Lower leg skin (tissue), 3 donors: ENCODE data around the gene ATG9A.

ENCODE experiments used
- CTCF ChIP-seq, 3 donors: fragments of 450-650 bp; IDR thresholded peaks; one replicate each; pipeline ENCODE4 v1.5.1; 2016; ENCODE audit warnings: antibody characterized with exemption in 3 of 3, mild to moderate bottlenecking in 3 of 3, moderate library complexity in 2 of 3
- POLR2A ChIP-seq, 2 donors: fragments of 450-650 bp; IDR thresholded peaks; one replicate each; pipeline ENCODE4 v1.6.1; 2016 to 2017; ENCODE audit warnings: antibody characterized with exemption in 2 of 2, mild to moderate bottlenecking in 1 of 2, moderate library complexity in 1 of 2

DNA sequence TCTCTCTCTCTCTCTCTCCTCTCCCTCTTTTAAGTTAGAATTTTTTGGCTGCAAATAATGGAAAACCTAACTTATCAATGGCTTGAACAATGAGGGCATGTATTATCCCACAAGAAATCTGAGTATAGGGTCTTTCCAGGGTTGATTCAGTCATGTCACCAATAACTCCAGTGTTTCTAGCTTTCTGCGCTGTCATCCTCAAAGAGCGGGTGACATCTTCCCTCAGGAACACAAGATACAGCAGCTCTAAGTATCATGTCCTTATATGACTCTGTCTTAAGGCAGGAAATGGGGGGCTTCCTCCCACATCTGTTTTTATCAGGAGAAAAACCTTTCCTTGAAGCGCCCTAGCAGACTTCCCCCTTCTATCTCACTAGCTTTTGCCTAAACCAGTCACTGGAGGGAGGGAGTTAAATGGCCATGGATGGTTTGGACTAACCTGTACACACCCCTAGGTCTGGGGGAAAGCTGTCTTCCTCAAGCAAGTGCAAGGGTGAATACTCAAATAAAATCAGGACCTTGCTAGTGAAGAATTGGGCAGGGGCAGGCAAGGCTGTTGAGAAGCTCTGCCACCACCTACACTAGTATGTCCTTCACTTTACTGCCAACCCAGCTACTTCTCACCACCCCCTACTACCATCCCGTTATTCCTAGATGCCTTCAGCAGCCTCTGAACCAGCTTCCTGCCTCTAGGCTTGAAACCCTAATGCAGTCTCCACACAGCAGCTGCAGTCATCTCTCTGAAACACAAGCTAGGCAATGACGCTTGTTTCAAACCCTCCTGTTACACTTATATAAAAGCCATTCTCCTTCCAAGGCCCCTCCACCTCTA is 31.8 kb upstream of the ATG9A start:
- TF ChIP-seq CTCF (IDR thresholded peaks at IDR 0.05) (no peak), POLR2A (IDR thresholded peaks at IDR 0.05) (no peak)
